ENCODE measurements around the gene OXTR.

OXTR gene

GRCh38 chr3:8709801-8710507 is 59.5 kb downstream of the OXTR start:
- no peak for DNase-seq

- no peak for DNase-seq
These were observed 60.1 kb downstream of the OXTR start for GRCh38 chr3:8709287-8709686.

DNA sequence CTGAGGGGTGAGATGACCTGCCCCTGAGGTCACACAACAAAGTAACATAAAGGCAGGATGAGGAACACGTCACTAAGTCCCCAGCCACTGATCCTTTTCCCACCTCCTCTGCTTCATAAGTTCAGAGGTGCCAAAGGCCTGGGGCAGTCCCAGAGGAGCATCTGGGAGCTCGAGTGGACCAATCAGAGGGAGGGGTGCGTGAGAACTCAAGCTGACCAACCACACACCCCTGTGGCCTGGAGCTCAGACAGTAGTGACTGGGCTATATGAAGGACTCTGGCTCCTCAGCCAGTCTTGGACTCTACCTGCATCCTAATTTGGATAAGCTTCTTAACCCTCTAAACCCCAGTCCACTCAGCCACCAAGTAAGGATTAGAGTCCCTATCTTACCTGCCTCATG is 63.8 kb downstream of the OXTR start:
- DNase-seq = no peak

DNA sequence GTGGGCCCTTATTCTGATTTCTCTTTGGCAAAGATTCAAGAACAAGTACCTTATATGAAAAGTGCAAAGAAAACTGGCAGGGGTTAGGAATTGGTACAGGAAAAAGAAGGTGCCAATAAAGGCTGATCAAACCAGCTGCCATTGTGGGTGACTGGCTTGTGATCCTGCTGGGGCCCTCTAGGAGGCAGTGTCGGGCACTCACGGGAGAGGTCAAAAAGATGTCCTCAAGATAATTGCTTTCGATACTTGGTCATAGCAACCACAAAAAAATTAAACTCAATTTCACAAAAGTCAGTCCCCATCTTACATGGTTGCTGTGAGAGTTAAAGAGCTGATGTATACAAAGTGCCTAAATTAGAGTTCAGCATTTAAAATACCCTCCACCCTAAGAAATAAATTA is 66.9 kb downstream of the OXTR start:
- DNase-seq = no peak
